Nephron progenitor cell (in vitro differentiated cells): ENCODE results near the gene CCDC177.

Experiments
- DNase-seq: peaks from one replicate; pipeline ENCODE4 v3.0.0; 2021
- H3K27ac Mint-ChIP-seq: 2 replicates; pipeline ENCODE4 v1.8.0; 2021; ENCODE audit warnings: mild to moderate bottlenecking, moderate library complexity, mixed read lengths
- H3K27me3 Mint-ChIP-seq: 2 replicates; pipeline ENCODE4 v1.8.0; 2021; ENCODE audit warnings: mild to moderate bottlenecking, low read depth, mixed read lengths; ENCODE audit not compliant: poor library complexity
- H3K36me3 Mint-ChIP-seq: 2 replicates; pipeline ENCODE4 v1.8.0; 2021; ENCODE audit warnings: low read depth, mixed read lengths
- H3K4me1 Mint-ChIP-seq: 2 replicates; pipeline ENCODE4 v1.8.0; 2021; ENCODE audit warnings: mixed read lengths
- H3K4me3 Mint-ChIP-seq: 2 replicates; pipeline ENCODE4 v1.8.0; 2021; ENCODE audit warnings: mild to moderate bottlenecking, moderate library complexity, mixed read lengths
- H3K9me3 Mint-ChIP-seq: 2 replicates; pipeline ENCODE4 v1.8.0; 2021; ENCODE audit warnings: mild to moderate bottlenecking, moderate library complexity, mixed read lengths
- TF ChIP-seq, protein P1 (sequence below): fragments of 200-600 bp; sonication (generic); IDR thresholded peaks from 2 replicates; pipeline ENCODE4 v1.5.0; 2021; ENCODE audit warnings: antibody characterized with exemption

The CCDC177 gene

DNA sequence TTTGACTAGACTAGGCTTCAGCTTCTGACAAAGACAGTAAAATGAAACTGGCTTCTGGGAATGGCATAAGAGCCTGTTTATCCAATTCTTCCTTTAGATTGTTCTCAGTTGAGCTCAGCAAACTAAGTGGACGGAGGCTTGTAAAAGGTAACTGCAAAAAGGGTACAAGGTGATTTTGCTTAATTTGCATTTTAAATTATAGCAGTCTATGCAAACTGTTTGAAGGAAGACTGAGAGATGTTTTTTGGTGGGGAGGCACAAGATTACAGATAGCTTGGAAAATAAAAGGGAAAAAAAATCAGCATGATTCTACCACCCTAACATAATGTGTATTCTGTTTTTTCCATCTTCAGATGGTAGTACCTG, 41.7 kb upstream of the CCDC177 start:
- TF ChIP-seq, protein P1, sequence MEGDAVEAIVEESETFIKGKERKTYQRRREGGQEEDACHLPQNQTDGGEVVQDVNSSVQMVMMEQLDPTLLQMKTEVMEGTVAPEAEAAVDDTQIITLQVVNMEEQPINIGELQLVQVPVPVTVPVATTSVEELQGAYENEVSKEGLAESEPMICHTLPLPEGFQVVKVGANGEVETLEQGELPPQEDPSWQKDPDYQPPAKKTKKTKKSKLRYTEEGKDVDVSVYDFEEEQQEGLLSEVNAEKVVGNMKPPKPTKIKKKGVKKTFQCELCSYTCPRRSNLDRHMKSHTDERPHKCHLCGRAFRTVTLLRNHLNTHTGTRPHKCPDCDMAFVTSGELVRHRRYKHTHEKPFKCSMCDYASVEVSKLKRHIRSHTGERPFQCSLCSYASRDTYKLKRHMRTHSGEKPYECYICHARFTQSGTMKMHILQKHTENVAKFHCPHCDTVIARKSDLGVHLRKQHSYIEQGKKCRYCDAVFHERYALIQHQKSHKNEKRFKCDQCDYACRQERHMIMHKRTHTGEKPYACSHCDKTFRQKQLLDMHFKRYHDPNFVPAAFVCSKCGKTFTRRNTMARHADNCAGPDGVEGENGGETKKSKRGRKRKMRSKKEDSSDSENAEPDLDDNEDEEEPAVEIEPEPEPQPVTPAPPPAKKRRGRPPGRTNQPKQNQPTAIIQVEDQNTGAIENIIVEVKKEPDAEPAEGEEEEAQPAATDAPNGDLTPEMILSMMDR, result no peak
- DNase-seq, result no peak
- H3K36me3 Mint-ChIP-seq, result no peaks in the 10 kb centered on the region
- no peaks in the 10 kb centered on the region for H3K9me3 Mint-ChIP-seq
- H3K4me3 Mint-ChIP-seq, result no peak overlapping the region
- peaks cover 16% of the 10 kb centered on the region for H3K27me3 Mint-ChIP-seq
- no peak overlapping the region for H3K27ac Mint-ChIP-seq
- peaks cover 57% of the 10 kb centered on the region for H3K4me1 Mint-ChIP-seq

DNA sequence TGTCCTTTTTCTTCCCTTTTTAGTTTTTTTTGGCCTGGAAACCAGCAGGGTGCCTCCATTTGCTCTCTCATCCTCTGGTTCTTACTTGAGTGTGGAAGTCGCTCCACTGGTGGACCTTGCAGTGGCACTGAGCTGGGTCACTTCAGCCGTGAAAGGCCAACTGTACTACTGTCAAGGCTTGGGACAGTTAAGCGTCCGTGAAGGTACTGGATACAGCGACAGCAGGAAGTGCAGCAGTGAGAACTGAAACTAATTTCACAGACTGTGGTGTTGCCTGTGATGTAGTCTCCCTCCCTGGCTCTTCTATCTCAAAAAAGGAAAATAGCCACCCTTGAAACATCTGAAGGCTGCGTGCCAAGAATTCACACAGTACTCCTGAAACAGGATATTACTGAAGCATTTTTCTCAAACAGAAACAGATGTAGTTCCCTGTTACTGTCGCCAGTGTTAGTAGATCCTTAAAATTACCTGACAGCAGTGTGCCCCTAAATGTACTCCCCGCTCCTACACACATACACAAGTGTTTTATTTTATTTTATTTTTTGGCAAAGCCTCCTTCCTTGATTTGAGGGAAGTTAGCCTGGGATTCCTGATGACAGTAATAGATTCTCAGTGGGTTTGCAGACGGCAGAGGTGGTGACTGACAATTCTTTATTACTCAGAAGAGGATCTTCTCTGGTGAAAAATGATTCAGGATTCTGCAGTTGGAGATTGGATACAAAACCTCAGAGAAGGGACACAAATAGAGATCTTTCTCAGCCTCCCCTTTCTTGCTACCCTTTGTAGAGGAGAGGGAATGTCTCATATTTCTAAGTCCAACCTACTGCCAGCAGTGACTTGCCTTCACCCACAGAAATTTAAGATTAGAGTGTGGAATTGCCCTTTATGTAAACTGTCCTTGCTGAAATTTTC, 41.1 kb upstream of the CCDC177 start:
- DNase-seq, result no peak
- H3K4me1 Mint-ChIP-seq, result peaks cover 54% of the 10 kb centered on the region

DNA sequence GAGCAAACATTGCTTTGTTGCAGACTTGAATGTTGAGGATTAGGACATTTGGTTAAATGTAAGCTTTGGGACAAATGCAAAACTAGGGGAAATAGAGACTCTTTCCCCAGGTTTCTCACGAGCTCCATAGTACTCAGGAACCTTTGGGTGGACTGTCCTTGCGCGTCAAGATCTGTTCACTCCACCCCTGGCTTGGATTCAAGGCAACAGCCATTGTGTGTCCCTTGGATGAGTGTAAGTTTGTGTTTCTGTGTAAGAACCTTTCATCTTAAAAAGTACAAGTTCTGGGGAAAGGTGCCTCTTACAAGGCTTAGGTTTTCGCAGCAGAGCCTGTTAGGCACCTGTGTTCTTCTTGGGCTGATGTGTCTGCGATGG, 40.4 kb upstream of the CCDC177 start:
- Mint-ChIP-seq H3K27ac (peak overlapping the region; percentile 73), H3K9me3 (no peaks in the 10 kb centered on the region), H3K4me1 (peaks cover 61% of the 10 kb centered on the region), H3K4me3 (peak overlapping the region; percentile 35), H3K27me3 (peaks cover 16% of the 10 kb centered on the region), H3K36me3 (no peaks in the 10 kb centered on the region)
- no peak for DNase-seq
- TF ChIP-seq, protein P1, result no peak

More for the DNA sequence above, 41.1 kb upstream of the CCDC177 start:
- TF ChIP-seq, protein P1, result no peak
- Mint-ChIP-seq H3K36me3 (no peaks in the 10 kb centered on the region), H3K27ac (peak overlapping the region; percentile 73), H3K9me3 (no peaks in the 10 kb centered on the region), H3K27me3 (peaks cover 16% of the 10 kb centered on the region), H3K4me3 (peak overlapping the region; percentile 35)

DNA sequence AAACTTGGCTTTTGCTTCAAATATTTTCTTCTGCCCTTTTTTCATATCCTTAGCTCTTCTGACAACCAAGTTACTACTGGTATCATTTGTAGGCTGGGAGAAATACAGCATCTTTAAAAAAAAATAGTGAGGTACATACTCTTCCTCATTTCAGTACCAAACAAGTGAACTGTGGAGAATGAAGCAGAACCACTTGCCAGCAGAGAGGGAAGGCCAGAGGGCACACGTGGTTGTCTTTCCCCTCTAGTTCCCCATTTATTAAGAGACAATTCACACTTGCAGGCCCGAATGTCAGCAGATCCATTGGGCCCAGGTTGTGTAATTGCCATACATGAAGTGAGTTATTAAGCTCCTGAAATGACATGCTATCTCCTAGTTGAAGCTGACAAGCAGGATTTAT, 39.9 kb upstream of the CCDC177 start:
- Mint-ChIP-seq H3K9me3 (no peaks in the 10 kb centered on the region), H3K27ac (no peak overlapping the region), H3K4me1 (peaks cover 66% of the 10 kb centered on the region), H3K27me3 (peaks cover 16% of the 10 kb centered on the region), H3K36me3 (no peaks in the 10 kb centered on the region), H3K4me3 (peak overlapping the region; percentile 23)
- TF ChIP-seq, protein P1, result no peak
- DNase-seq, result no peak

DNA sequence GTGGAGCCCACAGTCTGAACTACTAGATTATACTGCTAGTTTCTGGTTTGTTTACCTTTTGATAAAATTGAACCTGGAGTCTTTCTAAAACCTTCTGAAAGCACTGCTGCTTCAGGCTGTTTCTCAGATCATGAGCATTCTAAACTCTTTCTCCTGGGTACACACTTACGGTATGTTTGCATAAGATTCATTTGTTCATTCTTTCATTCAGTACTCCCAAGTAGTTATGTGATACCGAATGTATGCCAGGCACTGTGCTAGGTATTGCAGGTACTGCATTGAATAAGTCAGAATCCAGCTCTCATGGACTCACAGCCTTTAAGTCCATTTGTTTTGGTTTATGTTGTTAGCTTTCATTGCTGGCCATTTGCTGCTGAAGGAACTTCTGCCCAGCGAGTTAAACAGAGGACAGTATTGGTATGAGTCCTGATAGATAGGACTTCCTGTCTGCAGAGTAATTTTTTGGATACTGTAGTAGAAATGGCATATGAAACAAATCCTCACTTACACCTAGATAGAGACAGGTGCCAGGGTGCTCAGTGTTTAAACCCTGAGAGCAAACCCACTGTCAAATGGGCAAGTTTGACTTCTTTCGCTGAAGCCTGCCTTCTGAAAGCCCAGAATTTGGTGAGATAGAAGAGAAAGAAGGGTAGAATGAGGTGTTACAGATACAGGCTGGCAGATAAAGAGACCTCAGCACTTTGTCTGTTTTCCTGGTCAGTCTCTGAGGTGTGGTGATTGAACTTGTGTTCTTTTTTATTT, 38.8 kb upstream of the CCDC177 start:
- no peak for DNase-seq
- no peak overlapping the region for H3K27ac Mint-ChIP-seq
- H3K4me3 Mint-ChIP-seq, result peak overlapping the region; percentile 90
- no peaks in the 10 kb centered on the region for H3K9me3 Mint-ChIP-seq
- TF ChIP-seq, protein P1, result no peak
- H3K4me1 Mint-ChIP-seq, result peaks cover 77% of the 10 kb centered on the region
- peaks cover 16% of the 10 kb centered on the region for H3K27me3 Mint-ChIP-seq
- no peaks in the 10 kb centered on the region for H3K36me3 Mint-ChIP-seq
